SK-N-SH (cell line): ENCODE measurements around the gene CERCAM. TPM values are rescaled to one million over a fixed set of nuclear protein-coding genes. Genes with fewer than 3 reads are reported as not detected.

Experiments used
- CTCF ChIA-PET: fragments of 300-600, 350-600 bp; formaldehyde crosslinking; extraction: SDS; loops from one replicate; lab custom pipeline; 2021; lab: Yijun Ruan, JAX
- POLR2A ChIA-PET: fragments of 350-600 bp; sonication (Branson Sonifier 250); formaldehyde crosslinking; extraction: SDS; loops from one replicate; lab custom pipeline; 2020; ENCODE audit warnings: antibody characterized with exemption, inconsistent platforms; lab: Yijun Ruan, JAX
- DNase-seq: peaks from one replicate; pipeline ENCODE4 v3.0.0; 2012
- H2AFZ ChIP-seq: fragments of 200-600 bp; sonication (generic); 2 replicates; pipeline ENCODE4 v1.8.1; 2016; ENCODE audit warnings: antibody characterized with exemption, mild to moderate bottlenecking, low read depth
- H3F3A ChIP-seq: fragments of 200-600 bp; sonication (generic); replicated peaks from 2 replicates; pipeline ENCODE3; 2016; ENCODE audit warnings: antibody characterized with exemption, mild to moderate bottlenecking; ENCODE audit not compliant: insufficient read depth
- H3K27ac ChIP-seq, 2 experiments: fragments of 200-500 bp in 1 of 2; fragments of 200-600 bp in 1 of 2; sonication (Bioruptor generic) in 1 of 2; sonication (generic), shearing (Covaris generic) in 1 of 2; 2 replicates each; pipeline versions ENCODE4 v1.5.1 to v1.6.1; 2014 to 2016; ENCODE audit warnings: low read depth in 2 of 2, inconsistent platforms in 1 of 2, low read length in 1 of 2, mild to moderate bottlenecking in 1 of 2, mixed read lengths in 1 of 2
- H3K27me3 ChIP-seq: fragments of 200-600 bp; sonication (generic), shearing (Covaris generic); 2 replicates; pipeline ENCODE4 v1.6.1; 2016; ENCODE audit warnings: mixed run types; ENCODE audit not compliant: insufficient read depth
- H3K36me3 ChIP-seq, 2 experiments: fragments of 200-500 bp in 1 of 2; fragments of 200-600 bp in 1 of 2; sonication (Bioruptor generic) in 1 of 2; sonication (generic) in 1 of 2; replicated peaks in 1 of 2; 2 replicates each; pipeline versions ENCODE3 to v1.5.1; 2014 to 2016; ENCODE audit warnings: low read length in 1 of 2, mild to moderate bottlenecking in 1 of 2; ENCODE audit not compliant: insufficient read depth in 2 of 2, control insufficient read depth in 1 of 2
- H3K4me1 ChIP-seq, 2 experiments: fragments of 200-500 bp in 1 of 2; fragments of 200-600 bp in 1 of 2; sonication (Bioruptor generic) in 1 of 2; sonication (generic), shearing (Covaris generic) in 1 of 2; 2 replicates each; pipeline versions ENCODE4 v1.5.1 to v1.6.1; 2014 to 2016; ENCODE audit warnings: low read depth in 1 of 2, low read length in 1 of 2, mixed run types in 1 of 2; ENCODE audit not compliant: insufficient read depth in 2 of 2, control insufficient read depth in 1 of 2
- H3K4me2 ChIP-seq: fragments of 200-600 bp; sonication (generic), shearing (Covaris generic); 2 replicates; pipeline ENCODE4 v1.6.1; 2017; ENCODE audit warnings: mixed run types
- H3K4me3 ChIP-seq, 2 experiments: fragments of 200-500 bp in 1 of 2; fragments of 200-600 bp in 1 of 2; sonication (Bioruptor generic) in 1 of 2; sonication (generic), shearing (Covaris generic) in 1 of 2; 2 replicates each; pipeline versions ENCODE4 v1.5.1 to v1.8.1; 2014 to 2016; ENCODE audit warnings: low read depth in 2 of 2, inconsistent platforms in 1 of 2, low read length in 1 of 2, mild to moderate bottlenecking in 1 of 2, mixed read lengths in 1 of 2, moderate library complexity in 1 of 2
- H3K79me2 ChIP-seq: fragments of 200-600 bp; sonication (generic); 2 replicates; pipeline ENCODE4 v1.8.1; 2017; ENCODE audit warnings: mild to moderate bottlenecking; ENCODE audit not compliant: insufficient read depth
- H3K9ac ChIP-seq: fragments of 200-600 bp; sonication (generic); 2 replicates; pipeline ENCODE4 v1.6.1; 2017; ENCODE audit warnings: mixed run types
- H3K9me2 ChIP-seq: fragments of 200-600 bp; sonication (generic); 2 replicates; pipeline ENCODE4 v1.6.1; 2017; ENCODE audit warnings: mixed run types
- H3K9me3 ChIP-seq: fragments of 200-600 bp; sonication (generic); 2 replicates; pipeline ENCODE4 v1.6.1; 2017; ENCODE audit warnings: mixed run types, mild to moderate bottlenecking, moderate library complexity
- H4K20me1 ChIP-seq: fragments of 200-600 bp; sonication (generic); 2 replicates; pipeline ENCODE4 v1.6.1; 2017; ENCODE audit warnings: mild to moderate bottlenecking, mixed run types; ENCODE audit not compliant: insufficient read depth
- CHD2 ChIP-seq: fragments of 150-350 bp; IDR thresholded peaks from 2 replicates; pipeline ENCODE4 v1.6.1; 2018; ENCODE audit warnings: low read length; ENCODE audit not compliant: partially characterized antibody
- ELF1 ChIP-seq: IDR thresholded peaks from 2 replicates; pipeline ENCODE4 v1.4.0; 2012
- EP300 ChIP-seq, 2 experiments: IDR thresholded peaks; 2 replicates each; pipeline versions ENCODE4 v1.4.0 to v1.6.1; 2012; ENCODE audit warnings: borderline replicate concordance in 1 of 2, low read depth in 1 of 2, low read length in 1 of 2
- FOSL2 ChIP-seq: IDR thresholded peaks from 2 replicates; pipeline ENCODE4 v1.4.0; 2012; ENCODE audit warnings: low read depth, mild to moderate bottlenecking, moderate library complexity, borderline replicate concordance
- FOXJ3 ChIP-seq: sonication (generic); formaldehyde crosslinking; IDR thresholded peaks from 2 replicates; pipeline ENCODE4 v1.5.1; 2020; ENCODE audit warnings: mild to moderate bottlenecking, missing genetic modification reagents
- FOXM1 ChIP-seq: IDR thresholded peaks from 2 replicates; pipeline ENCODE4 v1.4.0; 2012; ENCODE audit warnings: low read depth, mild to moderate bottlenecking
- GABPA ChIP-seq: IDR thresholded peaks from 2 replicates; pipeline ENCODE4 v1.4.0; 2012; ENCODE audit warnings: low read depth, mild to moderate bottlenecking
- GATA2 ChIP-seq: sonication (generic); formaldehyde crosslinking; IDR thresholded peaks from 2 replicates; pipeline ENCODE4 v1.5.0; 2020; ENCODE audit warnings: mild to moderate bottlenecking, missing genetic modification reagents
- IRF3 ChIP-seq: fragments of 150-350 bp; IDR thresholded peaks from 2 replicates; pipeline ENCODE4 v1.6.1; 2016; ENCODE audit warnings: mild to moderate bottlenecking, low read depth, low read length
- NFIC ChIP-seq: IDR thresholded peaks from 2 replicates; pipeline ENCODE4 v1.4.0; 2012; ENCODE audit warnings: borderline replicate concordance
- NRF1 ChIP-seq: IDR thresholded peaks from 2 replicates; pipeline ENCODE4 v1.6.1; 2012; ENCODE audit warnings: low read depth, mild to moderate bottlenecking, low read length
- POLR2AphosphoS5 ChIP-seq: IDR thresholded peaks from 2 replicates; pipeline ENCODE4 v1.6.1; 2012; ENCODE audit warnings: low read depth, low read length
- REST ChIP-seq: IDR thresholded peaks from 2 replicates; pipeline ENCODE4 v1.6.1; 2012; ENCODE audit warnings: mild to moderate bottlenecking, low read depth, low read length, moderate library complexity
- RXRA ChIP-seq: IDR thresholded peaks from 2 replicates; pipeline ENCODE4 v1.4.0; 2012; ENCODE audit warnings: low read depth, mild to moderate bottlenecking, borderline replicate concordance
- SIN3A ChIP-seq: IDR thresholded peaks from 2 replicates; pipeline ENCODE4 v1.6.1; 2012; ENCODE audit warnings: low read depth, mild to moderate bottlenecking, low read length, moderate library complexity, borderline replicate concordance
- SMC3 ChIP-seq: IDR thresholded peaks from 2 replicates; pipeline ENCODE4 v1.6.1; 2012; ENCODE audit warnings: low read depth, low read length, improper control_type of control experiment
- TAF1 ChIP-seq: IDR thresholded peaks from 2 replicates; pipeline ENCODE4 v1.6.1; 2012; ENCODE audit warnings: low read depth, mild to moderate bottlenecking, low read length, moderate library complexity, borderline replicate concordance
- USF2 ChIP-seq: fragments of 150-350 bp; IDR thresholded peaks from 2 replicates; pipeline ENCODE4 v1.6.1; 2017; ENCODE audit warnings: antibody characterized with exemption, low read length, low read depth, borderline replicate concordance
- WGBS: methylation state at CpG from one replicate; pipeline ENCODE4 v1.1.6; 2017; ENCODE audit warnings: low lambda C conversion rate; 5-methylcytosine and 5-hydroxymethylcytosine counted together
- polyA plus RNA-seq, 3 experiments: library from polyadenylated mRNA; depleted of rRNA; stranded (reverse); fragments of >200 nt; gene quantifications; 2 replicates each; pipeline ENCODE4 v1.2.3, GENCODE V29; 2012
- TF ChIP-seq, protein P1 (sequence below): fragments of 200-600 bp; sonication (generic); IDR thresholded peaks from 2 replicates; pipeline ENCODE4 v1.6.1; 2017; ENCODE audit warnings: antibody characterized with exemption, mild to moderate bottlenecking, moderate library complexity
- TF ChIP-seq, protein P2 (sequence below): IDR thresholded peaks from 2 replicates; pipeline ENCODE4; 2012

Gene CERCAM
- polyA plus RNA-seq, 1 of the 3 experiments (the other 2 are of a cell fraction), result 131 TPM

DNA sequence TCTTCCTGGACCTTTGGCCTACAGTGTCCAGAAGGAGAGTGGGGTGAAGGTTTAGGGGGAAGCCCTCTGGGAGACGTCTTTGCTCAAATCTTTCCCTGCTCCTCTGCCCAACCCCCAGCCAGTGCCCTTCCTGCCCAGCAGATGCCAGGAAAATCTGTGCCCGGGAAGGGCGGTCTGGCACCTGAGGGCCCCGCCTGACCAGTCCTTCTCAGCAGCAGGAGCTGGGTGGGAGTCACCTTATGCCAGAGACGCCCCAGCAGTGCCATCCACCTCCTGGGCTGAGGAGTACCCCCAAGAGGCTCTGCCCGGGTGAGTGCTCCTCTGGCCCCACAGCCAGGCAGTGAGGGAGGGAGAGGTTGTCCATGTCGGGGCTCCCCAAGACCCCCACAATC, 14.9 kb upstream of the CERCAM start:
- no peaks in the 10 kb centered on the region for H4K20me1 ChIP-seq
- no peaks in the 10 kb centered on the region for H3K27me3 ChIP-seq
- no peaks in the 10 kb centered on the region for H3K36me3 ChIP-seq
- CTCF ChIA-PET, result interaction anchor here (0.7 to 0.8 kb wide), 2 partner anchors 14 to 43 kb away, joined by 3 to 5 read pairs; partner anchors contain the start of gene CERCAM
- H3K4me2 ChIP-seq, result no peak overlapping the region
- no peak for DNase-seq
- no peaks in the 10 kb centered on the region for H3K4me1 ChIP-seq
- no peaks in the 10 kb centered on the region for H3K79me2 ChIP-seq
- no peaks in the 10 kb centered on the region for H3K9me2 ChIP-seq
- POLR2A ChIA-PET, result no interaction called here
- WGBS, result 84% methylated on average over 5 of the region's 7 CpGs
- TF ChIP-seq NRF1 (no peak), POLR2AphosphoS5 (no peak), TAF1 (no peak), EP300 (IDR thresholded peaks at IDR 0.05; ENCODE audit: borderline replicate concordance in 1 of 2, low read depth in 1 of 2, low read length in 1 of 2) (no peak), CHD2 (no peak), RXRA (no peak), USF2 (no peak), FOXM1 (no peak), GABPA (no peak), FOXJ3 (CRISPR knock-in tag) (no peak), SMC3 (no peak), IRF3 (no peak), NFIC (no peak), SIN3A (no peak), GATA2 (CRISPR knock-in tag) (no peak), ELF1 (no peak), FOSL2 (no peak), REST (no peak)
- TF ChIP-seq, protein P1, sequence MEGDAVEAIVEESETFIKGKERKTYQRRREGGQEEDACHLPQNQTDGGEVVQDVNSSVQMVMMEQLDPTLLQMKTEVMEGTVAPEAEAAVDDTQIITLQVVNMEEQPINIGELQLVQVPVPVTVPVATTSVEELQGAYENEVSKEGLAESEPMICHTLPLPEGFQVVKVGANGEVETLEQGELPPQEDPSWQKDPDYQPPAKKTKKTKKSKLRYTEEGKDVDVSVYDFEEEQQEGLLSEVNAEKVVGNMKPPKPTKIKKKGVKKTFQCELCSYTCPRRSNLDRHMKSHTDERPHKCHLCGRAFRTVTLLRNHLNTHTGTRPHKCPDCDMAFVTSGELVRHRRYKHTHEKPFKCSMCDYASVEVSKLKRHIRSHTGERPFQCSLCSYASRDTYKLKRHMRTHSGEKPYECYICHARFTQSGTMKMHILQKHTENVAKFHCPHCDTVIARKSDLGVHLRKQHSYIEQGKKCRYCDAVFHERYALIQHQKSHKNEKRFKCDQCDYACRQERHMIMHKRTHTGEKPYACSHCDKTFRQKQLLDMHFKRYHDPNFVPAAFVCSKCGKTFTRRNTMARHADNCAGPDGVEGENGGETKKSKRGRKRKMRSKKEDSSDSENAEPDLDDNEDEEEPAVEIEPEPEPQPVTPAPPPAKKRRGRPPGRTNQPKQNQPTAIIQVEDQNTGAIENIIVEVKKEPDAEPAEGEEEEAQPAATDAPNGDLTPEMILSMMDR, result no peak
- TF ChIP-seq, protein P2, sequence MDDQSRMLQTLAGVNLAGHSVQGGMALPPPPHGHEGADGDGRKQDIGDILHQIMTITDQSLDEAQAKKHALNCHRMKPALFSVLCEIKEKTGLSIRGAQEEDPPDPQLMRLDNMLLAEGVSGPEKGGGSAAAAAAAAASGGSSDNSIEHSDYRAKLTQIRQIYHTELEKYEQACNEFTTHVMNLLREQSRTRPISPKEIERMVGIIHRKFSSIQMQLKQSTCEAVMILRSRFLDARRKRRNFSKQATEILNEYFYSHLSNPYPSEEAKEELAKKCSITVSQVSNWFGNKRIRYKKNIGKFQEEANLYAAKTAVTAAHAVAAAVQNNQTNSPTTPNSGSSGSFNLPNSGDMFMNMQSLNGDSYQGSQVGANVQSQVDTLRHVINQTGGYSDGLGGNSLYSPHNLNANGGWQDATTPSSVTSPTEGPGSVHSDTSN, result no peak
- H3F3A ChIP-seq, result no peaks in the 10 kb centered on the region
- no peak overlapping the region for H3K9ac ChIP-seq
- H3K27ac ChIP-seq, result no peak overlapping the region
- H3K4me3 ChIP-seq, result no peak overlapping the region
- H3K9me3 ChIP-seq, result no peaks in the 10 kb centered on the region
- no peak overlapping the region for H2AFZ ChIP-seq
